Measurements from ENCODE around the gene TEX26.

- TF ChIP-seq CTCF (IDR thresholded peaks at IDR 0.05 in 4 of 5, conservative IDR thresholded peaks at IDR 0.05 in 1 of 5) (no peak), POLR2A (IDR thresholded peaks at IDR 0.05) (no peak)
Observed at GRCh38 chr13:30966101-30966500, 33.6 kb downstream of the TEX26 start.
